ENCODE results near the gene NKAIN2. TPM values are rescaled to one million over a fixed set of nuclear protein-coding genes. Genes with fewer than 3 reads are reported as not detected.
A peak's percentile ranks its signal among the peaks of the same experiment; 100 is the strongest.
"Not testable (repeated sequence)": the region's sequence is repeated elsewhere in the genome, so short reads cannot be mapped to it uniquely, and the experiment has no call there.

NKAIN2 gene
- total RNA-seq, 1 donor = 16.7 TPM

GRCh38 chr6:124539096-124539495 is 735.4 kb downstream of the NKAIN2 start:
- DNase-seq (ENCODE audit: low read depth in 2 of 3, low spot score in 2 of 3) = no peak

GRCh38 chr6:124541573-124541972 is 737.9 kb downstream of the NKAIN2 start:
- no peak for DNase-seq (ENCODE audit: low read depth in 2 of 3, low spot score in 2 of 3)

DNA sequence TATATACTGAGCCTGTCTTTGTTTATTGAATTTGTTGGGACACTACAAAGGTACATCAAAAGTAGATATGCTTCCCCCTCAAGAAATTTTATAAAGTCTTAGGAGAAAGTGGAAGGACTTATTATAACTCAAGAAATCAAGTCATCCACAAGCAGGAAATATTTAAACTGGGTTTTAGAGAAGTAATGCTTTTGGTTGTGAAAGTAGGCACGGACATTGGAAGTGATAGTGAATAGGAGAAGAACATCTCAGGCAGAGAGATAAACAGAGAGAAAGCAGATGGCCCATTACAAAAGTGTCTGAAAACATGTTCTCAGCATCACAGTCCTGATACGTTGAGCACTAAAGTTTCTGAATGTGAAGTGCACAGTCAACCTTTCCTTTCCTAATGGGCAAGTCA is 742.9 kb downstream of the NKAIN2 start:
- no peak for DNase-seq (ENCODE audit: low read depth in 2 of 3, low spot score in 2 of 3)

DNA sequence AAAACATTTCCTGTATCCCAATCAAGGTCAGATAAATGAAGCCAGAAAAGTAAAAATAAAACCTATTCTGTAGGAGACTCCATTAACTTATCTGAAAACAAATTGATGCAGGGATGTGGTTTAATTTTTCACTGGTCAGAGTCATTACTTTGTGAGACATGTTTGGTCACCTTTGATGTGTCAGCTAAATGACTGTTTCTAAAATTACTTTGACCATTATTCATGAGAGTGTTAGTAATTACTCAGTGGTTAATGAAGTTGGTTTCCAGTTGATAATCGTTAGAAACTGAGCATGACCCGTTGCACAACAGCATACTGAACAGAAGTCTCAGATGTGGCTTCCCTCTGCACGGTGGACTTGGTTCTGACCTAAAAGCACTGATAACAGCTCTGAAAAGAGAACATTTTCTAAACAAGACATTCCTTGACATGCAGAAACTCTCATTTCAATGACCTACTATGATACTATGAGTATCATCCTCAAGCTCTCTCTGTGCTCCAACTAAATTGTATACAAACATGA is 748.1 kb downstream of the NKAIN2 start:
- DNase-seq (ENCODE audit: low read depth in 2 of 3, low spot score in 2 of 3) = no peak

GRCh38 chr6:124557873-124558272 is 754.2 kb downstream of the NKAIN2 start:
- no peak for DNase-seq (ENCODE audit: low read depth in 2 of 3, low spot score in 2 of 3)

DNA sequence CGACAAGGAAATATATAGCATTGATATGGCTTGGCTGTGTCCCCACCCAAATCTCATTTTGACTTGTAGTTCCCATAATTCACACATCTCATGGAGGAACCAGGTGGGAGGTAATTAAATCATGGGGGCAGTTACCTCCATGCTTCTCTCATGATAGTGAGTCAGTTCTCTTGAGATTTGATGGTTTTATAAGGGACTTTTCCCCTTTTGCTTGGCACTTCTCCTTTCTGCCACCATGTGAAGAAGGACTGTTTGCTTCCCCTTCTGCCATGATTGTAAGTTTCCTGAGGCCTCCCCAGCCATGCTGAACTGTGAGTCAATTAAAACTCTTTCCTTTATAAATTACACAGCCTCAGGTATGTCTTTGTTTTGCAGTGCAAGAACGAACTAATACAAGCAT is 756.4 kb downstream of the NKAIN2 start:
- peak in 1 of 3 donors; percentile 4 for DNase-seq (ENCODE audit: low read depth in 2 of 3, low spot score in 2 of 3)

- DNase-seq (ENCODE audit: low read depth in 2 of 3, low spot score in 2 of 3) = no peak
Measured at GRCh38 chr6:124560873-124561567, 757.4 kb downstream of the NKAIN2 start.

DNA sequence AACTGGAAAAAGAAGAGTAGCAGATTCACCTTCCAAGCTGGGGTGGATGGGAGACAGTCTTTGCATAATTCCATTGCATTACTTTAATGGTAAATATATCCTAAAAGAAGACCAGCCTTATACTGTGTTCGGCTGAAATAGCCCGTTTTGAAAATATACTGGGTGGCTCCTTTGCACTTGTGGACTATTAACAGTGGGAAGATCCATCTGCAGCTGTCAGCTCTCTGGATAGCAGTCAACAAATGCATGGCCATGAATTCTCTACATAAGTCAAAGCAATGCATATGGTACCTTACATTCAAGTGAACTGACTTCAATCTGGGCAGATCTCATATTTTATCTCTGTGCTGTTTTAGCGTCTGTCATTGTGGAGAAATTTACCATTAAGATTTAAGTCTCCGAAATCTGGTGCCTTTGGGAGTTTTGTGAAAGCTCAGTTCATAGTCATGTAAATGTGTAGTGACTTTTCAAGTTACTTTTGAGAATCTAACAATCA is 758.0 kb downstream of the NKAIN2 start:
- no peak for DNase-seq (ENCODE audit: low read depth in 2 of 3, low spot score in 2 of 3)

- DNase-seq (ENCODE audit: low read depth in 2 of 3, low spot score in 2 of 3) = not testable (repeated sequence)
Measured at GRCh38 chr6:124564125-124564524, 760.5 kb downstream of the NKAIN2 start.

- no peak for DNase-seq (ENCODE audit: low read depth in 2 of 3, low spot score in 2 of 3)
Measured at GRCh38 chr6:124567401-124567800, 763.7 kb downstream of the NKAIN2 start.

- no peak for DNase-seq (ENCODE audit: low read depth in 2 of 3, low spot score in 2 of 3)
Measured at GRCh38 chr6:124573953-124574352, 770.3 kb downstream of the NKAIN2 start.

- DNase-seq (ENCODE audit: low read depth in 2 of 3, low spot score in 2 of 3) = no peak
Measured at GRCh38 chr6:124577734-124578281, 774.1 kb downstream of the NKAIN2 start.

- DNase-seq (ENCODE audit: low read depth in 2 of 3, low spot score in 2 of 3) = no peak
Measured at GRCh38 chr6:124590001-124590400, 786.3 kb downstream of the NKAIN2 start.

GRCh38 chr6:124599656-124600055 is 796.0 kb downstream of the NKAIN2 start:
- DNase-seq (ENCODE audit: low read depth in 2 of 3, low spot score in 2 of 3) = no peak

GRCh38 chr6:124604719-124605118 is 801.1 kb downstream of the NKAIN2 start:
- no peak for DNase-seq (ENCODE audit: low read depth in 2 of 3, low spot score in 2 of 3)

GRCh38 chr6:124607119-124607627 is 803.5 kb downstream of the NKAIN2 start:
- DNase-seq (ENCODE audit: low read depth in 2 of 3, low spot score in 2 of 3) = no peak

GRCh38 chr6:124613031-124613430 is 809.4 kb downstream of the NKAIN2 start:
- DNase-seq (ENCODE audit: low read depth in 2 of 3, low spot score in 2 of 3) = no peak

- no peak for DNase-seq (ENCODE audit: low read depth in 2 of 3, low spot score in 2 of 3)
Measured at GRCh38 chr6:124622351-124622750, 818.7 kb downstream of the NKAIN2 start.

DNA sequence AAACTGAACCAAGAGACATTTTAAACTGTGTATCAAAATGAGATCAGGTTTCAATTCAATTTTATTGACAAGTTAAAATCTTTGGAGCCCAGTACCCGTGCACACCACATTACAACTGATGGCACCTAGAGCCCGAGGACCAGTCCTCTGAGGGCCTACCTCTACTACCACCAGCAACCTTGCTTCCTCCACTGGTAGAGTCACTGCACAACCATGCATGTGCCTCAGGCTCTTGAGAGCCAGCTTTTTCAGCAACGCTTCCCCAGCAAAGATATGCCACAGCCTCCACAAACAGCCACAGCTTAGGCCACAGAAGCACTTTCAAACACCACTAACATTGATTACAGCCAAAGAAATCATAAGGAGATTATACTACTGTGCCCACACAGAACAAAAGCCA is 830.0 kb downstream of the NKAIN2 start:
- no peak for DNase-seq (ENCODE audit: low read depth in 2 of 3, low spot score in 2 of 3)

- no peak for DNase-seq (ENCODE audit: low read depth in 2 of 3, low spot score in 2 of 3)
Measured at GRCh38 chr6:124640432-124640831, 836.8 kb downstream of the NKAIN2 start.

GRCh38 chr6:124655866-124656265 is 852.2 kb downstream of the NKAIN2 start:
- no peak for DNase-seq (ENCODE audit: low read depth in 2 of 3, low spot score in 2 of 3)

- no peak for DNase-seq (ENCODE audit: low read depth in 2 of 3, low spot score in 2 of 3)
Measured at GRCh38 chr6:124658053-124658452, 854.4 kb downstream of the NKAIN2 start.
